CD14-positive monocyte (primary cell): ENCODE measurements around the gene PAWR. TPM values are rescaled to one million over a fixed set of nuclear protein-coding genes. Genes with fewer than 3 reads are reported as not detected.

ENCODE experiments used
- DNase-seq, 3 donors: peaks; one replicate each; pipeline ENCODE4 v3.0.0-alpha.2; 2011 to 2022
- H2AFZ ChIP-seq: 2 replicates; pipeline ENCODE4 v1.6.0; 2012; ENCODE audit warnings: mild to moderate bottlenecking, low read depth, low read length, inconsistent platforms; ENCODE audit not compliant: insufficient read depth, poor library complexity, severe bottlenecking
- H3K27ac ChIP-seq, 2 donors: 1 replicate in 1 of 2; 2 replicates in 1 of 2; pipeline ENCODE4 v1.5.1; 2012 to 2013; ENCODE audit warnings: low read length in 2 of 2, control low read depth in 1 of 2, inconsistent platforms in 1 of 2, low read depth in 1 of 2, mild to moderate bottlenecking in 1 of 2
- H3K27me3 ChIP-seq, 2 donors: one replicate each; pipeline versions ENCODE4 v1.6.0 to v1.6.1; 2011 to 2013; ENCODE audit warnings: low read length in 2 of 2; ENCODE audit not compliant: control insufficient read depth in 2 of 2, insufficient read depth in 2 of 2
- H3K36me3 ChIP-seq, 2 donors: replicated peaks in 1 of 2; 1 replicate in 1 of 2; 2 replicates in 1 of 2; pipeline versions ENCODE4 v1.5.1 to v1.6.1; 2012 to 2013; ENCODE audit warnings: low read length in 2 of 2, control low read depth in 1 of 2, inconsistent platforms in 1 of 2, mild to moderate bottlenecking in 1 of 2; ENCODE audit not compliant: insufficient read depth in 2 of 2, control insufficient read depth in 1 of 2
- H3K4me1 ChIP-seq, 2 donors: 1 replicate in 1 of 2; 2 replicates in 1 of 2; pipeline versions ENCODE4 v1.5.1 to v1.6.1; 2012 to 2013; ENCODE audit warnings: low read length in 2 of 2, control low read depth in 1 of 2, inconsistent platforms in 1 of 2, mild to moderate bottlenecking in 1 of 2, moderate library complexity in 1 of 2; ENCODE audit not compliant: insufficient read depth in 2 of 2, control insufficient read depth in 1 of 2
- H3K4me2 ChIP-seq: replicated peaks from 2 replicates; pipeline ENCODE3; 2012; ENCODE audit warnings: low read length, moderate library complexity, mild to moderate bottlenecking; ENCODE audit not compliant: poor library complexity, severe bottlenecking; ENCODE audit errors: extremely low read depth
- H3K4me3 ChIP-seq, 3 experiments: fragments of 200-600 bp in 1 of 3; sonication (generic) in 1 of 3; replicated peaks in 1 of 3; 1 replicate in 2 of 3; 2 replicates in 1 of 3; pipeline ENCODE4 v1.5.1; 2011 to 2013; ENCODE audit warnings: low read length in 3 of 3, mild to moderate bottlenecking in 3 of 3, control low read depth in 2 of 3, low read depth in 2 of 3, inconsistent platforms in 1 of 3, moderate library complexity in 1 of 3
- H3K79me2 ChIP-seq: 2 replicates; pipeline ENCODE4 v1.6.0; 2012; ENCODE audit warnings: mild to moderate bottlenecking, control low read depth, inconsistent platforms, low read length, moderate library complexity; ENCODE audit not compliant: insufficient read depth
- H3K9ac ChIP-seq: 2 replicates; pipeline ENCODE4 v1.6.0; 2017; ENCODE audit warnings: low read length, mild to moderate bottlenecking; ENCODE audit not compliant: insufficient read depth, poor library complexity, severe bottlenecking
- H3K9me3 ChIP-seq, 2 donors: replicated peaks in 1 of 2; 1 replicate in 1 of 2; 2 replicates in 1 of 2; pipeline versions ENCODE4 v1.5.1 to v1.6.1; 2012 to 2013; ENCODE audit warnings: low read length in 2 of 2, control low read depth in 1 of 2; ENCODE audit not compliant: control insufficient read depth in 1 of 2, insufficient read depth in 1 of 2
- H4K20me1 ChIP-seq: 2 replicates; pipeline ENCODE4 v1.6.0; 2012; ENCODE audit warnings: mild to moderate bottlenecking, low read length, control low read depth, moderate library complexity; ENCODE audit not compliant: insufficient read depth
- H3K27ac Mint-ChIP-seq, 7 donors: one replicate each; pipeline ENCODE4 v1.8.0; 2020; ENCODE audit warnings: mild to moderate bottlenecking in 7 of 7, mixed read lengths in 7 of 7, moderate library complexity in 6 of 7, inconsistent platforms in 2 of 7
- H3K27me3 Mint-ChIP-seq, 3 donors: one replicate each; pipeline ENCODE4 v1.8.0; 2021 to 2022; ENCODE audit warnings: low read depth in 3 of 3, mild to moderate bottlenecking in 3 of 3, mixed read lengths in 3 of 3, moderate library complexity in 3 of 3, inconsistent platforms in 1 of 3
- H3K36me3 Mint-ChIP-seq, 2 donors: one replicate each; pipeline ENCODE4 v1.8.0; 2020; ENCODE audit warnings: mixed read lengths in 2 of 2, inconsistent platforms in 1 of 2, mild to moderate bottlenecking in 1 of 2
- H3K4me1 Mint-ChIP-seq: one replicate; pipeline ENCODE4 v1.8.0; 2020; ENCODE audit warnings: mild to moderate bottlenecking, mixed read lengths
- H3K4me3 Mint-ChIP-seq, 2 donors: one replicate each; pipeline ENCODE4 v1.8.0; 2020; ENCODE audit warnings: mild to moderate bottlenecking in 2 of 2, mixed read lengths in 2 of 2, moderate library complexity in 1 of 2
- H3K9me3 Mint-ChIP-seq, 7 donors: one replicate each; pipeline ENCODE4 v1.8.0; 2020 to 2022; ENCODE audit warnings: mixed read lengths in 7 of 7, mild to moderate bottlenecking in 6 of 7, moderate library complexity in 6 of 7, inconsistent platforms in 2 of 7
- CTCF ChIP-seq: fragments of 200-600 bp; IDR thresholded peaks from one replicate; pipeline ENCODE4 v1.8.0; 2022; ENCODE audit warnings: antibody characterized with exemption, mild to moderate bottlenecking
- WGBS: methylation state at CpG from one replicate; pipeline ENCODE4 v1.1.5; 2013; ENCODE audit warnings: missing lambda C conversion rate; ENCODE audit not compliant: insufficient coverage; 5-methylcytosine and 5-hydroxymethylcytosine counted together
- intact Hi-C, 2 donors: fragments of 100-400 bp; cut with micrococcal nuclease; formaldehyde crosslinking; loops; one replicate each; pipeline versions ENCODE4 v1.15.0 to v1.15.1; 2023
- polyA plus RNA-seq, 3 donors: library from polyadenylated mRNA; depleted of rRNA in 1 of 3; unstranded in 2 of 3; stranded (reverse) in 1 of 3; fragments of 300-500 nt in 2 of 3; fragments of >200 nt in 1 of 3; fragmentation: Illumina TruSeq in 2 of 3; gene quantifications; 1 replicate in 2 of 3; 2 replicates in 1 of 3; pipeline ENCODE4 v1.2.3, GENCODE V29; 2012 to 2021

The PAWR gene
- polyA plus RNA-seq, 3 donors, result 0.03 TPM; not detected in 1

DNA sequence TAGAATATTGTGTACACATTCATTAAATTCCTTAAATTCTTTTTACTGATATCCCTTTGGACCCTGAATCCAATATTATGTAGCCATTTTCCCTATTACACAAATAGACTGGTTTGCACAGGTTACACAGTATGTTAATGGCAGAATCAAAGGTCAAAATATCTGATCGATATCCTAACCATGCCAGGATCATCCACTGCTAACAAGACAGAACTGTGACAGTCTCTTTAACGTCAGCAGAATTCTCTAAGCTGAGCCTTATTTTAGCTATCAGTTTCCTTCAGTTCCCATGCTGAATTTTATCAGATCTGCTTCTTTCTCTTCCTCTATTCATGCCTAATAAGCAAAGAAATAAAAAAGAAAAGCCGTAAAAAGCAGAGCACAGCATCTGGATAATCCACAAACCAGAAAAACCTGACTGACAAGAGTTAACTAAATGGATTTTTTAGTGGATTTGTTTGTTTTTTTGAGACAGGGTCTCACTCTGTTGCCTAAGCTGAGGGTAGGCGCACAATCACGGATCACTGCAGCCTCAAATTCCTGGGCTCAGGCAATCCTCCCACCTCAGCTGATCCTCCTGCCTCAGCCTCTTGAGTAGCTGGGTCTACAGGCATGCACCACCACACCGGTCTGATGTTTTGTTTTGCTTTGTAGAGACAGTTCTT, 130.4 kb downstream of the PAWR start:
- no peak overlapping the region for H3K27ac Mint-ChIP-seq
- H3K4me1 ChIP-seq, result no peaks in the 10 kb centered on the region
- H3K4me2 ChIP-seq, result no peak overlapping the region
- no peak for TF ChIP-seq CTCF
- H3K9me3 ChIP-seq, result peaks cover 0 to 20% of the 10 kb centered on the region in 2 donors
- H3K4me1 Mint-ChIP-seq, result no peaks in the 10 kb centered on the region
- H4K20me1 ChIP-seq, result no peaks in the 10 kb centered on the region
- H3K27me3 Mint-ChIP-seq, result peaks cover 0 to 2% (median 0%) of the 10 kb centered on the region in 3 donors
- no peak overlapping the region for H3K9ac ChIP-seq
- H3K27me3 ChIP-seq, result no peaks in the 10 kb centered on the region
- H3K4me3 ChIP-seq, result no peak overlapping the region
- DNase-seq, result no peak
- no peaks in the 10 kb centered on the region for H3K36me3 Mint-ChIP-seq
- no peak overlapping the region for H3K4me3 Mint-ChIP-seq
- H3K79me2 ChIP-seq, result no peaks in the 10 kb centered on the region
- no peaks in the 10 kb centered on the region for H3K36me3 ChIP-seq
- peaks cover 1 to 23% (median 7%) of the 10 kb centered on the region in 7 donors for H3K9me3 Mint-ChIP-seq
- H3K27ac ChIP-seq, result no peak overlapping the region
- intact Hi-C loops, result no loop called here
- WGBS, result 95% methylated on average over 4 of the region's 6 CpGs
- H2AFZ ChIP-seq, result no peak overlapping the region

DNA sequence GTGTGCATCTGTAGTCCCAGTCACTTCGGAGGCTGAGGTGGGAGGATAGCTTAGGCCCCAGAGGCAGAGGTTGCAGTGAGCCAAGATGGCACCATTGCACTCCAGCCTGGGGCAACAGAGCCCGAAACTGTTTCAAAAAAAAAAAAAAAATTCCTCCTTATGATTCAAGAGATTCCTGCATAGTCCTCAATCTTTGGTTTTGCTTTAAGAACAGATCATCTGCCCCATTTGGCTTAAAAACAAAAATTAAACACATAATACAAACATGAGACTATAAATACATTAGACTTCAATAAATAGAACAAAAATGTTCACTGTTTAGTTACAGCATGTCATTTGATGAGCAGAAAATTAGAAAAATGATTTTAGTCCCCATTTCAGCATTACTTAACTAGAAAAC, 131.2 kb downstream of the PAWR start:
- no peak overlapping the region for H3K27ac ChIP-seq
- peaks cover 0 to 16% of the 10 kb centered on the region in 2 donors for H3K9me3 ChIP-seq
- Mint-ChIP-seq H3K4me1 (no peaks in the 10 kb centered on the region), H3K27ac (no peak overlapping the region), H3K9me3 (peaks cover 0 to 18% (median 7%) of the 10 kb centered on the region in 7 donors), H3K36me3 (no peaks in the 10 kb centered on the region), H3K27me3 (peaks cover 0 to 2% (median 0%) of the 10 kb centered on the region in 3 donors), H3K4me3 (no peak overlapping the region)
- H3K79me2 ChIP-seq, result no peaks in the 10 kb centered on the region
- no peak for TF ChIP-seq CTCF
- no peaks in the 10 kb centered on the region for H3K36me3 ChIP-seq
- DNase-seq, result no peak
- no peak overlapping the region for H3K4me3 ChIP-seq
- H2AFZ ChIP-seq, result no peak overlapping the region
- H3K4me2 ChIP-seq, result no peak overlapping the region
- intact Hi-C loops, result no loop called here
- no peaks in the 10 kb centered on the region for H3K27me3 ChIP-seq
- H3K4me1 ChIP-seq, result no peaks in the 10 kb centered on the region
- 100% methylated on average over 1 of the region's 2 CpGs for WGBS
- H4K20me1 ChIP-seq, result no peaks in the 10 kb centered on the region
- no peak overlapping the region for H3K9ac ChIP-seq
